OCI-LY1 (cell line): ENCODE results near the gene TBC1D8B.

ENCODE experiments used
- H2AFZ ChIP-seq: fragments of 200-600 bp; sonication (generic), shearing (Covaris generic); 2 replicates; pipeline ENCODE4 v1.6.0; 2014; ENCODE audit warnings: antibody characterized with exemption, mild to moderate bottlenecking, low read length
- H3F3A ChIP-seq: fragments of 200-600 bp; sonication (generic), shearing (Covaris generic); 2 replicates; pipeline ENCODE4 v1.6.0; 2014; ENCODE audit warnings: mild to moderate bottlenecking, antibody characterized with exemption, low read length, moderate library complexity; ENCODE audit not compliant: insufficient read depth
- H3K27ac ChIP-seq: fragments of 200-600 bp; sonication (generic); 2 replicates; pipeline ENCODE4 v1.5.1; 2014; ENCODE audit warnings: low read length, mixed run types, mild to moderate bottlenecking, low read depth; ENCODE audit not compliant: poor library complexity, severe bottlenecking
- H3K27me3 ChIP-seq: fragments of 200-600 bp; sonication (generic); 2 replicates; pipeline ENCODE4 v1.6.0; 2014; ENCODE audit warnings: antibody characterized with exemption, mild to moderate bottlenecking, low read length, moderate library complexity; ENCODE audit not compliant: insufficient read depth
- H3K36me3 ChIP-seq: fragments of 200-600 bp; sonication (generic); 2 replicates; pipeline ENCODE4 v1.6.1; 2014; ENCODE audit warnings: mild to moderate bottlenecking, antibody characterized with exemption, low read length, moderate library complexity, mixed read lengths; ENCODE audit not compliant: insufficient read depth
- H3K4me1 ChIP-seq: fragments of 200-600 bp; sonication (generic); 2 replicates; pipeline ENCODE4 v1.5.1; 2014; ENCODE audit warnings: mild to moderate bottlenecking, low read length, moderate library complexity; ENCODE audit not compliant: insufficient read depth, severe bottlenecking
- H3K4me2 ChIP-seq: fragments of 200-600 bp; sonication (generic), shearing (Covaris generic); 2 replicates; pipeline ENCODE4 v1.6.1; 2014; ENCODE audit warnings: low read length
- H3K4me3 ChIP-seq: fragments of 200-600 bp; sonication (generic); 2 replicates; pipeline ENCODE4 v1.5.1; 2014; ENCODE audit warnings: low read length, low read depth, mild to moderate bottlenecking, mixed read lengths; ENCODE audit not compliant: poor library complexity, severe bottlenecking
- H3K79me2 ChIP-seq: fragments of 200-600 bp; shearing (Covaris generic); 2 replicates; pipeline ENCODE4 v1.6.1; 2016; ENCODE audit warnings: mixed run types, low read length, mixed read lengths; ENCODE audit not compliant: insufficient read depth
- H3K9ac ChIP-seq: fragments of 200-600 bp; sonication (generic), shearing (Covaris generic); 2 replicates; pipeline ENCODE4 v1.6.1; 2014; ENCODE audit warnings: mild to moderate bottlenecking, low read length, mixed read lengths
- H3K9me2 ChIP-seq: fragments of 200-600 bp; sonication (generic), shearing (Covaris generic); 2 replicates; pipeline ENCODE4 v1.6.1; 2014; ENCODE audit warnings: low read depth, mild to moderate bottlenecking, low read length, mixed read lengths
- H3K9me3 ChIP-seq: fragments of 200-600 bp; shearing (Covaris generic); 2 replicates; pipeline ENCODE4 v1.6.1; 2014; ENCODE audit warnings: low read length, mixed read lengths
- H4K20me1 ChIP-seq: fragments of 200-600 bp; sonication (generic), shearing (Covaris generic); 2 replicates; pipeline ENCODE4 v1.6.0; 2016; ENCODE audit warnings: mild to moderate bottlenecking, low read length; ENCODE audit not compliant: insufficient read depth
- CTCF ChIP-seq: fragments of 200-600 bp; sonication (generic), shearing (Covaris generic); IDR thresholded peaks from 2 replicates; pipeline ENCODE4 v1.5.1; 2017; ENCODE audit warnings: mild to moderate bottlenecking, antibody characterized with exemption, low read length, moderate library complexity, mixed read lengths
- EZH2 ChIP-seq: fragments of 200-600 bp; sonication (generic), shearing (Covaris generic); IDR thresholded peaks from 2 replicates; pipeline ENCODE4 v1.8.0; 2017; ENCODE audit warnings: borderline replicate concordance, mixed run types, mild to moderate bottlenecking, antibody characterized with exemption, low read length, moderate library complexity, mixed read lengths

The TBC1D8B gene

GRCh38 chrX:106898462-106898861 lies 96.0 kb downstream of the TBC1D8B start:
- Histone ChIP-seq H4K20me1 (no peaks in the 10 kb centered on the region), H2AFZ (no peak overlapping the region), H3K4me1 (no peaks in the 10 kb centered on the region), H3K9me3 (no peaks in the 10 kb centered on the region), H3F3A (no peaks in the 10 kb centered on the region), H3K9me2 (no peaks in the 10 kb centered on the region), H3K79me2 (no peaks in the 10 kb centered on the region), H3K4me2 (no peak overlapping the region), H3K9ac (no peak overlapping the region), H3K4me3 (no peak overlapping the region), H3K36me3 (no peaks in the 10 kb centered on the region), H3K27me3 (no peaks in the 10 kb centered on the region), H3K27ac (no peak overlapping the region)
- peak; percentile 40; the same call in 1 of the 2 replicates for TF ChIP-seq CTCF
- TF ChIP-seq EZH2 = no peak

- TF ChIP-seq EZH2 (no peak), CTCF (no peak)
- no peaks in the 10 kb centered on the region for H3F3A ChIP-seq
- no peak overlapping the region for H3K9ac ChIP-seq
- H3K27me3 ChIP-seq = no peaks in the 10 kb centered on the region
- H3K27ac ChIP-seq = no peak overlapping the region
- no peaks in the 10 kb centered on the region for H3K79me2 ChIP-seq
- no peak overlapping the region for H3K4me3 ChIP-seq
- H2AFZ ChIP-seq = no peak overlapping the region
- no peaks in the 10 kb centered on the region for H3K9me3 ChIP-seq
- H3K4me2 ChIP-seq = no peak overlapping the region
- H3K9me2 ChIP-seq = no peaks in the 10 kb centered on the region
- H3K36me3 ChIP-seq = no peaks in the 10 kb centered on the region
- H4K20me1 ChIP-seq = no peaks in the 10 kb centered on the region
- no peaks in the 10 kb centered on the region for H3K4me1 ChIP-seq
Measured at GRCh38 chrX:106899276-106899675, 96.8 kb downstream of the TBC1D8B start.

- no peaks in the 10 kb centered on the region for H3K27me3 ChIP-seq
- no peaks in the 10 kb centered on the region for H3K4me1 ChIP-seq
- no peaks in the 10 kb centered on the region for H3K9me2 ChIP-seq
Measured at GRCh38 chrX:106899841-106900240, 97.4 kb downstream of the TBC1D8B start.

More at GRCh38 chrX:106899841-106900240, 97.4 kb downstream of the TBC1D8B start:
- Histone ChIP-seq H3K4me2 (no peak overlapping the region), H2AFZ (no peak overlapping the region), H4K20me1 (no peaks in the 10 kb centered on the region), H3K27ac (no peak overlapping the region), H3F3A (no peaks in the 10 kb centered on the region), H3K4me3 (no peak overlapping the region), H3K9me3 (no peaks in the 10 kb centered on the region), H3K9ac (no peak overlapping the region), H3K36me3 (no peaks in the 10 kb centered on the region), H3K79me2 (no peaks in the 10 kb centered on the region)
- no peak for TF ChIP-seq EZH2
- TF ChIP-seq CTCF = no peak
